GM10248 (cell line): Measurements from ENCODE around the gene TBC1D2B.

Source experiments
- CTCF ChIA-PET: fragments of 300-600 bp; sonication (Branson Sonifier 250); formaldehyde crosslinking; extraction: SDS; loops from one replicate; lab custom pipeline; 2021; ENCODE audit warnings: antibody characterized with exemption; lab: Yijun Ruan, JAX
- POLR2A ChIA-PET: fragments of 350-650 bp; sonication (Branson Sonifier 250); formaldehyde crosslinking; extraction: SDS; loops from one replicate; lab custom pipeline; 2020; ENCODE audit warnings: antibody characterized with exemption; lab: Yijun Ruan, JAX
- DNase-seq: peaks from one replicate; pipeline ENCODE4 v3.0.0; 2012; ENCODE audit errors: extremely low spot score
- TF ChIP-seq, protein P1 (sequence below): IDR thresholded peaks from 2 replicates; pipeline ENCODE4 v1.5.1; 2012; ENCODE audit warnings: mild to moderate bottlenecking, low read depth; ENCODE audit errors: extremely low read depth, missing control alignments, control extremely low read depth

Gene TBC1D2B

DNA sequence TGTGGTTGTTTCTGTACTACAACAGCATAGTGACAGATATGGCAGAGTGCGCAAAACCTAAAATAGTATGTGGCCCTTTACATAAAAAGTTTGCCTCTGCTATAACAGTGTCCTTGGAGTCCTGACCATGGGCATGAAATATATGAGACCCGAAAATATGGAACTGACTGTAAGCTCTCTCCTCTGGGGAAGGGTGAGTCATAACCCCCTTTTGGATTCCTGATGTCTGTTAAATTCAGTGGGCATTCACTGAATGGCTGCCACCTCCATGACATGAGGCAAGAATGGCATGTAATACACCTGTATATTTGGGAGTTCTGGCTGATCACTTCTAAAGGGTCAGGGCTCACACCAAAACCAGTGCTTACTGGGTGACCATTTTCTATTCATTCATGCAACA is 6.1 kb downstream of the TBC1D2B start:
- no peak for DNase-seq
- TF ChIP-seq, protein P1, sequence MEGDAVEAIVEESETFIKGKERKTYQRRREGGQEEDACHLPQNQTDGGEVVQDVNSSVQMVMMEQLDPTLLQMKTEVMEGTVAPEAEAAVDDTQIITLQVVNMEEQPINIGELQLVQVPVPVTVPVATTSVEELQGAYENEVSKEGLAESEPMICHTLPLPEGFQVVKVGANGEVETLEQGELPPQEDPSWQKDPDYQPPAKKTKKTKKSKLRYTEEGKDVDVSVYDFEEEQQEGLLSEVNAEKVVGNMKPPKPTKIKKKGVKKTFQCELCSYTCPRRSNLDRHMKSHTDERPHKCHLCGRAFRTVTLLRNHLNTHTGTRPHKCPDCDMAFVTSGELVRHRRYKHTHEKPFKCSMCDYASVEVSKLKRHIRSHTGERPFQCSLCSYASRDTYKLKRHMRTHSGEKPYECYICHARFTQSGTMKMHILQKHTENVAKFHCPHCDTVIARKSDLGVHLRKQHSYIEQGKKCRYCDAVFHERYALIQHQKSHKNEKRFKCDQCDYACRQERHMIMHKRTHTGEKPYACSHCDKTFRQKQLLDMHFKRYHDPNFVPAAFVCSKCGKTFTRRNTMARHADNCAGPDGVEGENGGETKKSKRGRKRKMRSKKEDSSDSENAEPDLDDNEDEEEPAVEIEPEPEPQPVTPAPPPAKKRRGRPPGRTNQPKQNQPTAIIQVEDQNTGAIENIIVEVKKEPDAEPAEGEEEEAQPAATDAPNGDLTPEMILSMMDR: no peak
- POLR2A ChIA-PET: no interaction called here
- CTCF ChIA-PET: interaction anchor here (1.0 to 4.8 kb wide), 6 partner anchors 12 to 161 kb away, joined by 3 to 20 read pairs (median 7); no protein-coding TSS in a partner anchor

DNA sequence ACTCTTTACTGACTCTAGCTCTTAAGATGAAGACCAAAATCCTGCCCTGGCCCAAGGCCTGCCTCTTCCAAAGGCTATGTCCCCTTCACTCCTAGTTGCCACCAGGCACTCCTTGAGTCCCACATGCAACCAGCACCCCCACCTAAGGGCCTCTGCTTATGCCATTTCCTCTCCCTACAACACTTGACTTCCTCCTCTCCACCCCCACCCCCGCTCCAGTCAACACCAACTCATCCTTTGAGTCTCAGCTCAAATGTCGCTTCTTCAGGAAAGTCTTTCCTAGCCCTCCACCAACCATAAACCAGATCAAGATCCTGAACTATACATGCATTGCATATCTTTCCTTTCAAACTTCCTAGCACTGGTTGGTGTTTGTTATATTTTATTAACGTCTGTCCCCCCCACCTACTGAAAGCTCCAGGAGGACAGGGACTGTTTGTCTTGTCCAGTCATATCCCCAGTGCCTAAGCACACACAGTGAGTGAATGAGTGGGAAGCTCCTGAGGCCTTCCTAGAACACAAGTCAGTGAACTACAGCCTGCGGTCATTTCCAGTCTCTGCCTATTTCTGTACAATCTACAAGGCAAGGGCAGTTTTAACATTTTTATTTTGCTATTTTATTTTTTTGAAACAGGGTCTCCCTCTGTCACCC is 7.3 kb downstream of the TBC1D2B start:
- CTCF ChIA-PET: interaction anchor here (1.4 to 4.8 kb wide), 6 partner anchors 9 to 106 kb away, joined by 4 to 20 read pairs (median 12); no protein-coding TSS in a partner anchor

DNA sequence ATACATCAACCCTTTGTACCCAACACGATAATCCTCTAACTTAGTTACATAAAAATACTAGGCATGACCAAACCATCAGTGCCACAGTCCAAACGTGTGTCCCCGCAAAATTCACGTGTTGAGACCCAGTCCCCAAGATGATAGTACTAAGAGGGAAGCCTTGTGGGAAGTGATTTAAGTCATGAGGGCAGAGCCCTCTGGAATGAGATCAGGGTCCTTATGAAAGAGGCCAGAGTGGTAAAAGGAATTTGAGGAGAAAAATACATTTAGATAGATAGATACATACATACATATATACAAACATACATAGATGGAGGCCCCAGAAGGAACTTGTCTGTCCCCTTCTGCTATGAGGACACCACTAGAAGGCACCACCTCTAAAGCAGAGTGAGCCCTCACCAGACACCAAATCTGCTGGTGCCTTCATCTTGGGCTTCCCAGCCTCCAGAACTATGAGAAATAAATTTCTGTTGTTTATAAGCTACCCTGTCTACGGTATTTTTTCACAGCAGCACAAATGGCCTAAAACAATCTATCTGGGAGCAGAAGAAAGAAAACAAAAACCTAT is 8.0 kb downstream of the TBC1D2B start:
- no peak for DNase-seq
- ChIA-PET CTCF (interaction anchor here (1.3 to 4.8 kb wide), 8 partner anchors 10 to 105 kb away, joined by 3 to 20 read pairs (median 12); no protein-coding TSS in a partner anchor), POLR2A (no interaction called here)
- TF ChIP-seq, protein P1: no peak

More for the DNA sequence above, 7.3 kb downstream of the TBC1D2B start:
- POLR2A ChIA-PET: no interaction called here
- DNase-seq: no peak
- TF ChIP-seq, protein P1: no peak

DNA sequence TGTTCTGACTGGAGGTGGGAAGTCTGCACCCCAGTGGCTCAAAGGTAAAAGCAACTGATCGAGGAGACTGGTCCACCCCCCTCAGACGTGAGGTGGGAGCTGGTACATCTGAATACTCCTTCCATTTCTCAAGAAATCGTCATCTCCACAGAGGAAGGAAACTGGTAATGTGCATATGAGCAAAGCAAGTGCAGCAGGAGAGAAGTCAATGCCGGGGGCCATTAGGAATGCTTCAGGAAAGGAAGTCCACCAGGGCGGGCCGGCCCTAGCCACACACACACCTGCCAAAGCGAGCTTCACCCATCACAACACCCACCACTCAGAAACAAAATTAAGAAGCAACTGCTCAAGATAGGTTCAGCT is 8.5 kb downstream of the TBC1D2B start:
- DNase-seq: no peak
- ChIA-PET CTCF (interaction anchor here (1.3 to 4.8 kb wide), 11 partner anchors 10 to 105 kb away, joined by 3 to 20 read pairs (median 5); partner anchors contain the start of gene CIB2), POLR2A (interaction anchor here (1.0 kb wide), 1 partner anchor 19 kb away, joined by 3 read pairs; no protein-coding TSS in a partner anchor)
- TF ChIP-seq, protein P1: peak; percentile 19

DNA sequence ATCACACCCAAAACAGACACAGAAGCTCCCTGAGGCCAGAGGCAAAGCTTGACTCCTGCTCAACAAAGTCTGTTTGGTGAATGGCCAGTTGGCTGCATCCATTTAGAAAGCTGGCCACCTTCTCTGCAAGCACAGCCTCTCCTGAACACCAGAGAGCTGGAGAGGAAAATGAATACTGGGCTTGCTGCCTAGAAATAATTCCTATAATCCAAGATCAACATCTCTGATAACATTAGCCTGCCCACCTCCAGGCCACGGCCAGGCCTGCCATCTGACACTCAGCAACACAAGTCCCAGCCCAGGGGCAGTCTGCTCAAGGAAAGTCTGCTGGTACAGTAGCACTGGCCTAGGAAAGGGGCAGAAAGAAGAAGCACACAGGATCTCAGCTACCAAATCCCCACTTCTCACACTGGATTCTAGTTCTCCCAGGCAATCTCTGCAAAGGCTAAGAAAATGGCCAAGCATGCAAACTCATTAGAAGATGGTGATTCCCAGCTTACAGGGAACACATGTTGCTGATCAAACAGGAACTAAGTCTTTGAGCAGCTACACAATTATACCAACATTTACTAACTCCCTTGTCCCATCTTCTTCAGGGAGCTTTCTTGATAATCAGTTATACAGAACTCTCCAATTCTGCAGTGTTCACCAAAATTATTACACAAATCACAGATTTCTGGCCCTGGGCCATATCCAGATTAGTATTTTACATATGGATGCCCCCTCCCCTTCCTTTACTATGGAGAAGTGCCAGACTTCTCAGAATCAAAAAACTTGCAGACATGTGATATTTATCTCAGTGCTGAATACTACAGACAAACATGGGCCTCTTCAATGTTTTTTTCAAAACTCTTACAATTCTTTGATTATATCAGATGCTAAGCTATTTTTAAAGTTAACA is 9.9 kb downstream of the TBC1D2B start:
- TF ChIP-seq, protein P1: no peak
- ChIA-PET POLR2A (no interaction called here), CTCF (interaction anchor here (0.8 to 4.8 kb wide), 20 partner anchors 8 to 172 kb away, joined by 3 to 20 read pairs (median 3); partner anchors contain the start of gene CIB2)
- DNase-seq: no peak
